ENCODE data around the gene KRTAP10-12.
A peak's percentile ranks its signal among the peaks of the same experiment; 100 is the strongest.

KRTAP10-12 gene

GRCh38 chr21:44734841-44735240 lies 37.9 kb downstream of the KRTAP10-12 start:
- no peak for DNase-seq

GRCh38 chr21:44735821-44736220 lies 38.8 kb downstream of the KRTAP10-12 start:
- no peak for DNase-seq

- no peak for DNase-seq
Observed at GRCh38 chr21:44736291-44737004, 39.5 kb downstream of the KRTAP10-12 start.

GRCh38 chr21:44737706-44738354 lies 40.9 kb downstream of the KRTAP10-12 start:
- DNase-seq = no peak

- no peak for DNase-seq
Observed at GRCh38 chr21:44738621-44739020, 41.6 kb downstream of the KRTAP10-12 start.

- DNase-seq = no peak
Observed at GRCh38 chr21:44739316-44739715, 42.3 kb downstream of the KRTAP10-12 start.

GRCh38 chr21:44740742-44741141 lies 43.8 kb downstream of the KRTAP10-12 start:
- no peak for DNase-seq

GRCh38 chr21:44741921-44742320 lies 44.9 kb downstream of the KRTAP10-12 start:
- no peak for DNase-seq

GRCh38 chr21:44742418-44743153 lies 45.6 kb downstream of the KRTAP10-12 start:
- peak; percentile 63 for DNase-seq

Data from NCI-H524 treated with DMSO at 0.1 percent for 48 hours (cell line).